ENCODE results near the gene DENND6A.

DNA sequence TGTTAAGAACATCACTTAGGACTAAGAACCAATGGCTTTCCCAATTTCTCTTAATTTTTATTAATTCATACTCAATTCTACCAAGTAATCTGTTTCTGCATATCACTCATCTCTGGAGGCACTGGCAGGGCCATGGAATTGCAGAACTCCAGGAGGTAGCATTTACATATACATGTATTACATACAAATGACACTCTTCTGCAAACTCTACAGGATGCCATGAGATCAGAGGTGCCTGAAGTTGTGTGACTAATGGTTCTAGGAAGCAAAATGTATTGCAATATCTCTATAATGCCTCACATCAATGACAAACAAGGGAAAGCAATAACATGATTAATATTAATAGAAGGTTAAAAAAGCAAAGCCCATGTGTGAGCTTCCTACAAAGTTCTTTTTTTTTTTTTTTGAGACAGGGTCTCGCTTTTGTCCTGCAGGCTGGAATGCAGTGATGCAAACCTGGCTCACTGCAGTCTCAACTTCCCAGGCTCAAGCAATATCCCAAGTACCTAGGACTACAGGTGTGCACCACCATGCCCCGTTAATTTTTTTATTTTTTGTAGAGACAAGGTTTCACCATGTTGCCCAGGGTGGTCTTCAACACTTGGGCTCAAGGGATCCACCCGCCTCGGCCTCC is 33.0 kb downstream of the DENND6A start:
- TF ChIP-seq FOXM1 (IDR thresholded peaks at IDR 0.05; ENCODE audit: borderline replicate concordance, low read depth), result no peak
- TF ChIP-seq USF1 (IDR thresholded peaks at IDR 0.05), result no peak
- TF ChIP-seq, protein P1, sequence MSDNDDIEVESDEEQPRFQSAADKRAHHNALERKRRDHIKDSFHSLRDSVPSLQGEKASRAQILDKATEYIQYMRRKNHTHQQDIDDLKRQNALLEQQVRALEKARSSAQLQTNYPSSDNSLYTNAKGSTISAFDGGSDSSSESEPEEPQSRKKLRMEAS (IDR thresholded peaks at IDR 0.05), result no peak
- TF ChIP-seq RAD21 (IDR thresholded peaks at IDR 0.05; ENCODE audit: low read depth), result no peak
- TF ChIP-seq TAF1 (IDR thresholded peaks at IDR 0.05; ENCODE audit: low read depth), result no peak
- TF ChIP-seq EGR1 (IDR thresholded peaks at IDR 0.05), result no peak
- no peak for TF ChIP-seq EP300 (IDR thresholded peaks at IDR 0.05; ENCODE audit: borderline replicate concordance)
- TF ChIP-seq CREB1 (IDR thresholded peaks at IDR 0.05; ENCODE audit: low read depth), result no peak

Data from Ishikawa (cell line).